MM.1S (cell line): ENCODE results near the gene TMBIM4.
A peak's percentile ranks its signal among the peaks of the same experiment; 100 is the strongest.

ENCODE experiments used
- DNase-seq: peaks from one replicate; pipeline ENCODE4 v3.0.0-alpha.2; 2015
- H2AFZ ChIP-seq: fragments of 300-600 bp; sonication (generic); 2 replicates; pipeline ENCODE4 v1.6.0; 2016; ENCODE audit warnings: antibody characterized with exemption, low read length
- H3F3A ChIP-seq: fragments of 300-600 bp; sonication (generic); 2 replicates; pipeline ENCODE4 v1.6.1; 2016; ENCODE audit warnings: mild to moderate bottlenecking, antibody characterized with exemption, low read length, moderate library complexity, mixed read lengths; ENCODE audit not compliant: insufficient read depth
- H3K27ac ChIP-seq: fragments of 300-600 bp; sonication (generic); 2 replicates; pipeline ENCODE4 v1.5.1; 2016; ENCODE audit warnings: mild to moderate bottlenecking, low read length
- H3K27me3 ChIP-seq: fragments of 300-600 bp; sonication (generic); replicated peaks from 2 replicates; pipeline ENCODE4 v1.6.0; 2016; ENCODE audit warnings: low read length; ENCODE audit not compliant: insufficient read depth
- H3K36me3 ChIP-seq: fragments of 300-600 bp; sonication (generic); replicated peaks from 2 replicates; pipeline ENCODE4 v1.6.1; 2016; ENCODE audit warnings: mild to moderate bottlenecking, low read length, mixed read lengths; ENCODE audit not compliant: insufficient read depth
- H3K4me1 ChIP-seq: fragments of 300-600 bp; sonication (generic); 2 replicates; pipeline ENCODE4 v1.6.1; 2016; ENCODE audit warnings: low read length, mixed read lengths
- H3K4me2 ChIP-seq: fragments of 300-600 bp; sonication (generic); 2 replicates; pipeline ENCODE4 v1.6.0; 2016; ENCODE audit warnings: low read depth, low read length
- H3K4me3 ChIP-seq: fragments of 300-600 bp; sonication (generic); 2 replicates; pipeline ENCODE4 v1.5.1; 2016; ENCODE audit warnings: low read length, mixed read lengths
- H3K79me2 ChIP-seq: fragments of 300-600 bp; sonication (generic); 2 replicates; pipeline ENCODE4 v1.6.1; 2016; ENCODE audit warnings: mixed run types, low read length, mixed read lengths
- H3K9ac ChIP-seq: fragments of 300-600 bp; sonication (generic); 2 replicates; pipeline ENCODE4 v1.6.1; 2016; ENCODE audit warnings: low read length, mixed read lengths
- H3K9me2 ChIP-seq: fragments of 300-600 bp; sonication (generic); replicated peaks from 2 replicates; pipeline ENCODE4 v1.6.1; 2016; ENCODE audit warnings: mild to moderate bottlenecking, low read length, mixed read lengths; ENCODE audit not compliant: insufficient read depth
- H3K9me3 ChIP-seq: fragments of 300-600 bp; sonication (generic); replicated peaks from 2 replicates; pipeline ENCODE4 v1.6.1; 2016; ENCODE audit warnings: mild to moderate bottlenecking, low read length, mixed read lengths; ENCODE audit not compliant: insufficient read depth
- H4K20me1 ChIP-seq: fragments of 300-600 bp; sonication (generic); 2 replicates; pipeline ENCODE4 v1.6.1; 2016; ENCODE audit warnings: mild to moderate bottlenecking, low read length, moderate library complexity, mixed read lengths; ENCODE audit not compliant: insufficient read depth
- CTCF ChIP-seq: fragments of 300-600 bp; sonication (generic); IDR thresholded peaks from 2 replicates; pipeline ENCODE4 v1.5.1; 2016; ENCODE audit warnings: antibody characterized with exemption, low read length, mixed read lengths
- EZH2 ChIP-seq: fragments of 300-600 bp; sonication (generic); optimal IDR thresholded peaks from 2 replicates; pipeline ENCODE3; 2017; ENCODE audit warnings: low read depth, mild to moderate bottlenecking, antibody characterized with exemption, low read length, mixed read lengths
- EZH2phosphoT487 ChIP-seq: fragments of 300-600 bp; sonication (generic); IDR thresholded peaks from 2 replicates; pipeline ENCODE4 v1.6.1; 2018; ENCODE audit warnings: antibody characterized with exemption, low read length

The TMBIM4 gene

GRCh38 chr12:66210840-66211239 lies 41.0 kb upstream of the TMBIM4 start:
- H4K20me1 ChIP-seq, result no peaks in the 10 kb centered on the region
- DNase-seq, result no peak
- no peaks in the 10 kb centered on the region for H3F3A ChIP-seq
- no peak overlapping the region for H3K27ac ChIP-seq
- no peak overlapping the region for H2AFZ ChIP-seq
- no peaks in the 10 kb centered on the region for H3K4me1 ChIP-seq
- H3K27me3 ChIP-seq, result no peaks in the 10 kb centered on the region
- H3K4me2 ChIP-seq, result no peak overlapping the region
- H3K36me3 ChIP-seq, result no peaks in the 10 kb centered on the region
- H3K4me3 ChIP-seq, result no peak overlapping the region
- H3K79me2 ChIP-seq, result no peaks in the 10 kb centered on the region
- H3K9ac ChIP-seq, result no peak overlapping the region
- H3K9me3 ChIP-seq, result no peaks in the 10 kb centered on the region
- H3K9me2 ChIP-seq, result no peaks in the 10 kb centered on the region
- TF ChIP-seq EZH2 (no peak), CTCF (no peak), EZH2phosphoT487 (no peak)

- H3K9me3 ChIP-seq, result no peaks in the 10 kb centered on the region
- no peak overlapping the region for H3K9ac ChIP-seq
- no peaks in the 10 kb centered on the region for H3K27me3 ChIP-seq
- no peak overlapping the region for H3K27ac ChIP-seq
- H3K4me2 ChIP-seq, result no peak overlapping the region
- no peaks in the 10 kb centered on the region for H3K79me2 ChIP-seq
- H3K36me3 ChIP-seq, result no peaks in the 10 kb centered on the region
- no peak overlapping the region for H2AFZ ChIP-seq
- H3K4me1 ChIP-seq, result peaks cover 8% of the 10 kb centered on the region
- no peak overlapping the region for H3K4me3 ChIP-seq
- no peak for DNase-seq
- TF ChIP-seq EZH2 (no peak), CTCF (no peak), EZH2phosphoT487 (no peak)
- H3F3A ChIP-seq, result no peaks in the 10 kb centered on the region
- no peaks in the 10 kb centered on the region for H4K20me1 ChIP-seq
- no peaks in the 10 kb centered on the region for H3K9me2 ChIP-seq
These were observed 36.3 kb upstream of the TMBIM4 start for GRCh38 chr12:66206141-66206540.

- H3K9me2 ChIP-seq, result no peaks in the 10 kb centered on the region
- H3K4me1 ChIP-seq, result peaks cover 12% of the 10 kb centered on the region
- no peaks in the 10 kb centered on the region for H3K36me3 ChIP-seq
- H3K27me3 ChIP-seq, result no peaks in the 10 kb centered on the region
- TF ChIP-seq EZH2 (no peak), CTCF (no peak), EZH2phosphoT487 (no peak)
- H2AFZ ChIP-seq, result no peak overlapping the region
- H3F3A ChIP-seq, result no peaks in the 10 kb centered on the region
- H3K79me2 ChIP-seq, result no peaks in the 10 kb centered on the region
- H4K20me1 ChIP-seq, result no peaks in the 10 kb centered on the region
- no peaks in the 10 kb centered on the region for H3K9me3 ChIP-seq
- DNase-seq, result peak; percentile 34
- no peak overlapping the region for H3K4me3 ChIP-seq
- H3K4me2 ChIP-seq, result peak overlapping the region; percentile 26; the same call in 1 of the 2 replicates
- no peak overlapping the region for H3K9ac ChIP-seq
- no peak overlapping the region for H3K27ac ChIP-seq
These were observed 34.0 kb upstream of the TMBIM4 start for GRCh38 chr12:66203820-66204219.
